Measurements from ENCODE around the gene CSK.
A peak's percentile ranks its signal among the peaks of the same experiment; 100 is the strongest.

CSK gene

DNA sequence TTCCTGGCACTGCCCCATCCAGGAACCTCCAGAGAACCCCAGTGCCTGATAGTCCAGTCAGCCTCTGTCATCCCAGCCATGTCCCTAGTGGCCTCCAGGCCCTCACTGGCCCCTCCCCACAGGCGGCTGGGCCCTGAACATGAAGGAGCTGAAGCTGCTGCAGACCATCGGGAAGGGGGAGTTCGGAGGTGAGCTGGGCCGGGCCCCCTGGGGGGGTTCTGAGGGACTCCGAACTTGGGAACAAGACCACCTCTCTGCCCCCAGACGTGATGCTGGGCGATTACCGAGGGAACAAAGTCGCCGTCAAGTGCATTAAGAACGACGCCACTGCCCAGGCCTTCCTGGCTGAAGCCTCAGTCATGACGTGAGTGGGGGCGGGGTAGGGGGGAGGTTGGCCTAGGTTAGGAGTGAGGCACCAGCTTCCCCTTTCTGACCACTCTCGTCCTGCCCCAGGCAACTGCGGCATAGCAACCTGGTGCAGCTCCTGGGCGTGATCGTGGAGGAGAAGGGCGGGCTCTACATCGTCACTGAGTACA, 18.7 kb downstream of the CSK start:
- Mint-ChIP-seq H3K9me3 (no peaks in the 10 kb centered on the region), H3K27ac (peak overlapping the region; percentile 32), H3K36me3 (peaks cover 98% of the 10 kb centered on the region), H3K4me1 (peaks cover 57% of the 10 kb centered on the region), H3K4me3 (no peak overlapping the region)
- no peak for ATAC-seq
- no peak for DNase-seq (ENCODE audit: low spot score in 2 of 2)

DNA sequence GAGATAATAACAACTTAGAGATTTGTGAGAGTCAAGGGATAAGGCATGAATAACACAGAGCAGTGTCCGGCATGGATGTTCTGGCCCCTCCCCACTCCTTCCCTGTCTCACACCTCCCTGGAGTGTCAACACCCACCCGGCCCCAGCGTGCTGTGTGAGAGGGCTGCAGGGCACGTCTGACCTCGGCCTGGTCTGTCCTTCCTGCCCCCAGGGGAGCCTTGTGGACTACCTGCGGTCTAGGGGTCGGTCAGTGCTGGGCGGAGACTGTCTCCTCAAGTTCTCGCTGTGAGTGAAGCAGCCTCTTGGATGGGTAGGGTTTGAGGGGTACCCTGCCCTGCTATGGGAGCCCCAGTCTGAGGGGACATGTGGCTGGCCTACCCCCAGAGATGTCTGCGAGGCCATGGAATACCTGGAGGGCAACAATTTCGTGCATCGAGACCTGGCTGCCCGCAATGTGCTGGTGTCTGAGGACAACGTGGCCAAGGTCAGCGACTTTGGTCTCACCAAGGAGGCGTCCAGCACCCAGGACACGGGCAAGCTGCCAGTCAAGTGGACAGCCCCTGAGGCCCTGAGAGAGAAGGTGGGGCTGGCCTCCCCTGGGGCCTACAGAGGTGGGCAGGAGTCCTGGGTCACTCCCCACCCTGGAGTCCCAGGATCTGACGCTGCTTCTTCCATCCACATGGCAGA, 19.6 kb downstream of the CSK start:
- no peak for DNase-seq (ENCODE audit: low spot score in 2 of 2)
- no peak overlapping the region for H3K4me3 Mint-ChIP-seq
- peak overlapping the region; percentile 32 for H3K27ac Mint-ChIP-seq
- ATAC-seq = no peak
- H3K4me1 Mint-ChIP-seq = peaks cover 52% of the 10 kb centered on the region
- H3K36me3 Mint-ChIP-seq = peaks cover 98% of the 10 kb centered on the region
- no peaks in the 10 kb centered on the region for H3K9me3 Mint-ChIP-seq

DNA sequence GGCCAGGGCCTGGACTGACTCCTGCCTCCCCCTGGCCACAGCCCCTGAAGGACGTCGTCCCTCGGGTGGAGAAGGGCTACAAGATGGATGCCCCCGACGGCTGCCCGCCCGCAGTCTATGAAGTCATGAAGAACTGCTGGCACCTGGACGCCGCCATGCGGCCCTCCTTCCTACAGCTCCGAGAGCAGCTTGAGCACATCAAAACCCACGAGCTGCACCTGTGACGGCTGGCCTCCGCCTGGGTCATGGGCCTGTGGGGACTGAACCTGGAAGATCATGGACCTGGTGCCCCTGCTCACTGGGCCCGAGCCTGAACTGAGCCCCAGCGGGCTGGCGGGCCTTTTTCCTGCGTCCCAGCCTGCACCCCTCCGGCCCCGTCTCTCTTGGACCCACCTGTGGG, 20.4 kb downstream of the CSK start:
- ATAC-seq (no peak), DNase-seq (ENCODE audit: low spot score in 2 of 2) (no peak)
- Mint-ChIP-seq H3K4me3 (no peak overlapping the region), H3K9me3 (no peaks in the 10 kb centered on the region), H3K27ac (peak overlapping the region; percentile 32), H3K4me1 (peaks cover 51% of the 10 kb centered on the region), H3K36me3 (peaks cover 96% of the 10 kb centered on the region)

DNA sequence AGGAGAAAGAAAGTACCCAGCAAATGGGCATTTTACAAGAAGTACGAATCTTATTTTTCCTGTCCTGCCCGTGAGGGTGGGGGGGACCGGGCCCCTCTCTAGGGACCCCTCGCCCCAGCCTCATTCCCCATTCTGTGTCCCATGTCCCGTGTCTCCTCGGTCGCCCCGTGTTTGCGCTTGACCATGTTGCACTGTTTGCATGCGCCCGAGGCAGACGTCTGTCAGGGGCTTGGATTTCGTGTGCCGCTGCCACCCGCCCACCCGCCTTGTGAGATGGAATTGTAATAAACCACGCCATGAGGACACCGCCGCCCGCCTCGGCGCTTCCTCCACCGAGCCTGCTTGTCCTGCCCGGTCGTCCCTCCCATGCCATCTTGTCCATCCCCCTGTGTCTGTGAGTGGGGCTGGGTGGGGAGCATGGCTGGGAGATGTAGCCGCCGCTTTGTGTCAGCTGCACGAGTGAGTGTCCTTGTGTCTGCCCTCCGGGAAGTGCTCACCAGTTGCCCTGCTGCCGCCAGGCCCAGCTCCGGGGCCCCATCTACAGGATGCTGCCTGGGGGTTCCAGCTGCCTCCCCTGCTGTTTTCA, 21.1 kb downstream of the CSK start:
- Mint-ChIP-seq H3K4me3 (no peak overlapping the region), H3K36me3 (peaks cover 98% of the 10 kb centered on the region), H3K27ac (peak overlapping the region; percentile 30), H3K9me3 (no peaks in the 10 kb centered on the region), H3K4me1 (peaks cover 49% of the 10 kb centered on the region)
- ATAC-seq (no peak), DNase-seq (ENCODE audit: low spot score in 2 of 2) (no peak)

DNA sequence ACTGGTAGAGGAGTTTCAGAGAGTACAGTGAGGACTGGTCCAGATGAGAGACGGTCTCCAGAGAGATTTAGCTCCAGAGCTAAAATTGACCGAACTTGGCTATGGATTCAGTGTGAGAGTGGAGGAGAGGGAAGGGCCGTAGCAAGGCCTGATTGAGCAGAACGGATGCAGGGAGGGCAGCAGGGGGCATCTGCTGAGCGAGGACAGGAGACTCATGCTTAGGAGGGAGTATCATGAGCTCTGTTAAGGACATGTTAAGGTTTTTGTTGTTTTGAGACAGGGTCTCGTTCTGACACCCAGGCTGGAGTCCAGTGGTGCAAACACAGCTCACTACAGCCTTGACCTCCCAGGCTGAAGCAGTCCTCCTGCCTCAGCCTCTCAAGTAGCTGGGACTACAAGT, 23.1 kb downstream of the CSK start:
- ATAC-seq (no peak), DNase-seq (ENCODE audit: low spot score in 2 of 2) (no peak)
- peaks cover 43% of the 10 kb centered on the region for H3K4me1 Mint-ChIP-seq
- no peak overlapping the region for H3K4me3 Mint-ChIP-seq
- peak overlapping the region; percentile 30 for H3K27ac Mint-ChIP-seq
- peaks cover 94% of the 10 kb centered on the region for H3K36me3 Mint-ChIP-seq
- no peaks in the 10 kb centered on the region for H3K9me3 Mint-ChIP-seq

DNA sequence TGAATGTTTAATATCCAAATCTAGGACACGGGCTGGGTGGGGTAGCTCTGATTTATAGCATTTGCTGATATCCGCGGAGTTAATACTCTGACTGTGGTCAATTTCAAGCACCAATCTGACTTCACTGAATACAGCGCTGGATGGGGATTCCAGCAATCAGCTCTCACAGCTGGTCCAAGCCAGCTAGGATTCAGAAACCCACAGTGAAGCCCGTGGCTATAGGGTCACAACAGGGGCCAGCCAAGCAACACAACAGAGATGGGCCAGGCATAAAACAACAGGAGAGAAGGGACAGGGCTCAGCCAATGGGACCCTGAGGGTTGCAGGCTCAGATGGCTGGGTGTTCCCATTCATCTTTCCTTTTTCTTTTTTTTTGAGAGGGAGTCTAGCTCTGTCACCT, 25.4 kb downstream of the CSK start:
- DNase-seq (ENCODE audit: low spot score in 2 of 2) (no peak), ATAC-seq (no peak)
- Mint-ChIP-seq H3K36me3 (peaks cover 73% of the 10 kb centered on the region), H3K4me1 (peaks cover 30% of the 10 kb centered on the region), H3K4me3 (no peak overlapping the region), H3K9me3 (no peaks in the 10 kb centered on the region), H3K27ac (peak overlapping the region; percentile 66)

DNA sequence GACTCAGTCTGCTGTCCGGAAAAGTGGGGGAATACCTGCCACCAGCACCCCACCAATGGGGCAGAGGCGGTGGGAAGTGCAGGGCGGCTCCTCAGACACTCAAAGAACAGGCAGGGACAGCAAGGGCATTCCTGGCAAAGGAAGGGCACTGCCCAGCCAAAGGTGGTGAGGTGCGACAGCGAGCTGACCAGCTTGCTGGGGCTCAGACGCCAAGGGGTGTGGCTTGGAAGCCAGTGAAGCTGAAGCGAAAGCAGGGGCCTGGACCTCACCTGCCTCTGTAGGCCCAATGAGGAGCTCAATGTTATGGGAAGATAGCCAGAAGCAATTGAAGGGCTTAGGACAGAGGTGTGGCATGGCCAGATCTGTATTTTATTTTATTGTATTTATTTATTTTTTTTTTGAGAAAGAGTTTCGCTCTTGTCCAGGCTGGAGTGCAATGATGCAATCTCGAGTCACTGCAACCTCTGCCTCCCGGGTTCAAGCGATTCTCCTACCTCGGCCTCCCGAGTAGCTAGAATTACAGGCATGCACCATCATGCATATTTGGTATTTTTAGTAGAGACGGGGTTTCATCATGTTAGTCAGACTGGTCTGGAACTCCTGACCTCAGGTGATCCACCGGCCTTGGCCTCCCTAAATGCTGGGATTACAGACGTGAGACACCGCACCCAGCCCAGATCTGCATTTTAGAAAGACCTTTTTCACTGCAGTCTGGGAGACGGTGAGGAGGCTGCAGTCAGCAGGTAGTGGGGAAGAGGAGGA, 26.4 kb downstream of the CSK start:
- peaks cover 65% of the 10 kb centered on the region for H3K36me3 Mint-ChIP-seq
- no peak for ATAC-seq

DNA sequence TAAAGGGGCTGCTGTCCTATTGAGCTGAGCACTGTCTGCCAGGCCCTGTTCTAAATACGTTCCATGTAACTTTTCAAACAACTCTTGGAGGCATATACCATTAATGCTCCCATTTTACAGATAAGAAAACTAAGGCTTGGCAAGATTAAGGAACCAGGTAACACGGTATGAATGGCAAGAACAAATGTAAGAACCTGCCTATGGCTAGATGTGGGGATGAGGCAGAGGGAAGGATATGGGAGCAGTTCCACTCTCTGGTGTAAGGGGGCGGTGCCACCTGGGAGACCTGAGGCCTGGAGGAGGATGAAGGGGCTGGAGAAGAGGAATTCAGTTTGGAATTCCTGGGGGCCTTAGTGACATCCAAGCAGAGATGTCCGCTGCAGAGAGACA, 27.0 kb downstream of the CSK start:
- Mint-ChIP-seq H3K36me3 (peaks cover 59% of the 10 kb centered on the region), H3K9me3 (no peaks in the 10 kb centered on the region), H3K4me3 (no peak overlapping the region), H3K4me1 (peaks cover 30% of the 10 kb centered on the region), H3K27ac (peak overlapping the region; percentile 72)
- no peak for DNase-seq (ENCODE audit: low spot score in 2 of 2)
- no peak for ATAC-seq

More for the DNA sequence above, 26.4 kb downstream of the CSK start:
- DNase-seq (ENCODE audit: low spot score in 2 of 2) = no peak
- Mint-ChIP-seq H3K4me3 (peak overlapping the region; percentile 8), H3K27ac (peak overlapping the region; percentile 72), H3K9me3 (no peaks in the 10 kb centered on the region), H3K4me1 (peaks cover 30% of the 10 kb centered on the region)

DNA sequence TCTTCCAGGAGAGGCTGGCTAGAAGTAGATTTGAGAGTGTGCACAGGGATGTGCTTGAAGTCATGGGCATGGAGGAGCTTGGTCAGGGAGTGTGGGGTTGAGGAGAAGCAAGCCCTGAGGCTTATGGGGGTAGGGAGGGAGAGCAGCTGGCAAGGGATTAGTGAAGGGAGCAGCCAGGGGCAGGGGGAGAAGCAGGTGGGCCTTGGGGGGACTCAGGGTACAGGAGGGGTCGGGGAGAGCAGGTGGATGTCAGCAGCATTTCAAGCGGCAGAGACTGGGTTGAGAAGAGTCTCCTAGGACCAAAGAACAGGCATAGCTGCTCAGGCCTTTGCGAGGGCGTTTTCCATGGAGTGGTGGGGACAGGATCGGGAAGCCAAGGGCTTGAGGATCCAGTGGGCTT, 27.4 kb downstream of the CSK start:
- Mint-ChIP-seq H3K9me3 (no peaks in the 10 kb centered on the region), H3K27ac (peak overlapping the region; percentile 72), H3K4me3 (no peak overlapping the region), H3K36me3 (peaks cover 55% of the 10 kb centered on the region), H3K4me1 (peaks cover 30% of the 10 kb centered on the region)
- no peak for DNase-seq (ENCODE audit: low spot score in 2 of 2)
- ATAC-seq = peak; percentile 24

DNA sequence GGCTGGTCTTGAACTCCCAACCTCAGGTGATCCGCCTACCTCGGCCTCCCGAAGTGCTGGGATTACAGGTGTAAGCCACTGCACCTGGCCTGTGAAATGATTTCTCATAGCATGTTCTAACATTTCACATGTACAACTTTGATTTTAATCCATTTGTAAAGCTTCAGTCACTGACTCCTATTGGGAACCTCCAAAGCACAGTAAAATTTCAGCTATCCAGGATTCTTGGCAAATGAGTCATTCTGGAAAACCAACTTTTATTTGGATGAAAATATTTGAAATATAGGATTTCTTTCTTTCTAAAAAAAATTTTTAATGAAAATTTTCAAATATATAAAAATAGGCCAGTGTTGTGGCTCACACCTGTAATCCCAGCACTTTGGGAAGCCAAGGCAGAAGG, 28.1 kb downstream of the CSK start:
- peaks cover 27% of the 10 kb centered on the region for H3K4me1 Mint-ChIP-seq
- peaks cover 48% of the 10 kb centered on the region for H3K36me3 Mint-ChIP-seq
- DNase-seq (ENCODE audit: low spot score in 2 of 2) = no peak
- no peak overlapping the region for H3K4me3 Mint-ChIP-seq
- ATAC-seq = no peak
- H3K27ac Mint-ChIP-seq = no peak overlapping the region
- H3K9me3 Mint-ChIP-seq = no peaks in the 10 kb centered on the region

DNA sequence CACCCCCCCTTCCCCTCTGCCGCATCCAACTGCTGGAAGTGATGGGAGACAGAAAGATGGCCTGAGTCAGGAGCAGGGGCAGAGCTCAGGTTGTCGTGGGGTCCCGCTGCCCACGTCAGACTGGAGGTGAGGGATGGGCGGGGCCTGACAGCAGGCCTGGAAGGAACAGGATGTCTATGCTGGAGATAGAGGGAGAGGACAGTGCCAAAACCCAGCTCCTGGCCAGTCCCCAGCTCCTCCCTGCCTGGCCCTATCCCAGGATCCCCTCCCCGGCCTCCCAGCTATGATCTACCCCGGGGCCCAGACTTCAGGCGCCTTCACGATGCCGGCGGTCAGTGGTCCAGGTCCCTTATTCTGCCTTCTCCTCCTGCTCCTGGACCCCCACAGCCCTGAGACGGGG, 30.7 kb downstream of the CSK start, which contains the start of gene LMAN1L:
Gene LMAN1L, plus strand, starts transcription at position 303 of the 400 bp plus-strand sequence. Its CDS starts 20 bp downstream, at position 323.
- Mint-ChIP-seq H3K4me1 (peaks cover 34% of the 10 kb centered on the region), H3K27ac (peak within 1 kb of the TSS; percentile 52), H3K4me3 (no peak within 1 kb of the TSS), H3K9me3 (no peaks in the 10 kb centered on the region), H3K36me3 (peaks cover 24% of the 10 kb centered on the region)
- DNase-seq (ENCODE audit: low spot score in 2 of 2) = no peak
- ATAC-seq = no peak

DNA sequence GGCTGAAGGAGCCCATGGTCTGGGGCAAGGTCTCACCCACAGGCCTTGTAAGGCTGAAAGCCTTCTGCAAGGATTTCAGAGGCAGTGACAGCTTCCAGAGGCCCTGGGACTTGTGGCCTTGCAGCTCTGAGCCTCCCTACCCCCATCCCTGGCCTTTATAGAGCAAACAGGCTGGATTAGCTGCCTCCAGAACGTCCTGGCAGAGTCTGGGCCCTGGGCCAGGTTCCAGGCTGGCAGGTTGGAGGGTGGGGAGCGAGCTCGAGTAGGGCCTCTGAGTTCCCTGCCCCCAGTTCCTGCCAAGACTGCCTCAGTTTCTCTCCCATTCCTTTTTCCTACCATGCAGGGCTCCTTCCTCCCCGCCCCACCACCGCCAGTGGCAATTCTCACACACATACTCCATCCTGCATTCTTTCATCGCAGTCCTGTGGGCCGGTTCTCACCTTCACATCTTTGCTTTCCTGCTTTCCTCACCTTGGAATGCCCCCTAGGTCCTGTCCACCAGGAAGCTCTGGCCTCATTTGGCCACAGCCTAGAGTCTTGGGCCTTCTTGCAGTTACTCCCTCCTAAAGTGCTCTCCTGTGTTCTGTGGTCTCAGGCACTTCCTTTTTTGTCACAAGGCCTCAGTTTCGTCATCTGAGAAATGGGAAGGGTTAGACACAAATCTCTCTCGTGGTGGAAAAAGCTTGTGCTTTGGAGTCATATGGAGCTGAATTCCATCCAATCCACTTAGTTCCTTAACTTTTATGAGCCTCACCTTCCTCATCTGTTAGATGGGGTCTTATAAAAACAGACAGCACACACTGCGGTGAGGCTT, 33.4 kb downstream of the CSK start:
- peaks cover 39% of the 10 kb centered on the region for H3K4me1 Mint-ChIP-seq
- no peaks in the 10 kb centered on the region for H3K9me3 Mint-ChIP-seq
- DNase-seq (ENCODE audit: low spot score in 2 of 2) = no peak
- H3K36me3 Mint-ChIP-seq = peaks cover 10% of the 10 kb centered on the region
- ATAC-seq = no peak
- H3K4me3 Mint-ChIP-seq = no peak overlapping the region
- peak overlapping the region; percentile 59 for H3K27ac Mint-ChIP-seq

DNA sequence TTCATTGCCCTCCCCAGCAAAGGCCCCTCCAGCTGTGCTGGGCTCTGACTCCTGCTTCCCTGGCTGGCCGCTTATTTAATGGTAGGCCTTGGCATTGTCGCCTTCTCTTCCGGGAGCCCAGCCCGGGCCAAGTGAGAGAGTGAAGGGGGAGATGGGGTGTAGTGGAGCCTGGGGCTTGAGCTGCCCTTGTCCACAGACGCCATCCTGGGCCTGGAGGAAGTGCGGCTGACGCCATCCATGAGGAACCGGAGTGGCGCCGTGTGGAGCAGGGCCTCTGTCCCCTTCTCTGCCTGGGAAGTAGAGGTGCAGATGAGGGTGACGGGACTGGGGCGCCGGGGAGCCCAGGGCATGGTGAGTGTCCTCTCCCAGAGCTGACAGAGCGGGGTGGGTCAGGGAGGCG, 34.1 kb downstream of the CSK start:
- H3K9me3 Mint-ChIP-seq = no peaks in the 10 kb centered on the region
- peaks cover 10% of the 10 kb centered on the region for H3K36me3 Mint-ChIP-seq
- H3K4me3 Mint-ChIP-seq = no peak overlapping the region
- ATAC-seq = no peak
- no peak for DNase-seq (ENCODE audit: low spot score in 2 of 2)
- H3K4me1 Mint-ChIP-seq = peaks cover 39% of the 10 kb centered on the region
- no peak overlapping the region for H3K27ac Mint-ChIP-seq

DNA sequence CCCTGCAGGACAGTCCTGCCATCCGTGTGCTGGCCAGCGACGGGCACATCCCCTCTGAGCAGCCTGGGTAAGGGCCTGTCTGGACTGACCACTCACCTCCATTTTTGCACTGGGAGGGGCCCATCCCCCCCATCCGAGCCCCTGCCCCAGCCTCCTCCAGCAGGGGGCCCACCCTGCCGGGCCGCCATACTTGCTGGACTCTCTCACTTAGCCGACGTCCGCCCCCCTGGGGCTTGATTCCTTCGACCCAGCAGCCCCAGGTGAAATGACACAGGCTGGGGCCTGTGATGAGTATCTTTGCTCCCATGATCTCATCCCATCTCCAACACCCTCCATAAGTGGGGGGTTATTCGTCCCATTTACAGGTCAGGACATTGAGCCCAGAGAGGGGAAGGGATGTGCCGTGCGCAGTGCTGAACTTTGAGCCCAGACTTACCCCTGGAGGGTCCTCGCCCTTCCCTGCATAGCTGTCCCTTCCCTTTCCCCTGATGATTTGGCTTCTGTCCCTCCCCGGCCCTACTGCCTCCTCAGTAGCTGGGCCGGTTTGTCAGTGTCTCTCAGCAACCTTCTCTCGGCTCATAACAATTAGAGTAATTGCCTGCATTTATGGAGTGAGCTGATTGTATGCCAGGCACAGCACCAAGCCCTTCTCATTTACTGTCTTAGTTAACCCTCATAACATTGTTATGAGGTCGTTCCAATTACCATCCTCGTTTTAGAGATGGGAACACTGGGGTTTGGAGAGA, 34.9 kb downstream of the CSK start:
- Mint-ChIP-seq H3K27ac (peak overlapping the region; percentile 80), H3K36me3 (peaks cover 10% of the 10 kb centered on the region), H3K4me1 (peaks cover 39% of the 10 kb centered on the region), H3K4me3 (no peak overlapping the region), H3K9me3 (no peaks in the 10 kb centered on the region)
- DNase-seq (ENCODE audit: low spot score in 2 of 2) = no peak
- no peak for ATAC-seq
